Activated CD4-positive, alpha-beta T cell treated with anti-CD3 and anti-CD28 coated beads for 36 hours (primary cell): Measurements from ENCODE around the gene ZNF654. TPM values are rescaled to one million over a fixed set of nuclear protein-coding genes. Genes with fewer than 3 reads are reported as not detected.

Source experiments
- ATAC-seq: fragments of 200-7000 bp; cut with Tn5 transposase; one replicate; pipeline ENCODE4 v1.10.0; 2021; ENCODE audit warnings: mild to moderate bottlenecking, moderate library complexity
- CTCF ChIA-PET: fragments of 350-600 bp; sonication (Branson Sonifier 250); formaldehyde crosslinking; loops from one replicate; lab custom pipeline; 2021; ENCODE audit warnings: antibody characterized with exemption; lab: Charles Lee
- POLR2A ChIA-PET: fragments of 350-600 bp; sonication (Branson Sonifier 250); formaldehyde crosslinking; loops from one replicate; lab custom pipeline; 2021; ENCODE audit warnings: antibody characterized with exemption, inconsistent platforms; lab: Charles Lee
- DNase-seq: peaks from one replicate; pipeline ENCODE4 v3.0.0-alpha.2; 2020
- H3K27ac Mint-ChIP-seq: one replicate; pipeline ENCODE4 v1.8.0; 2021; ENCODE audit warnings: mixed read lengths
- H3K27me3 Mint-ChIP-seq: one replicate; pipeline ENCODE4 v1.8.0; 2021; ENCODE audit warnings: mixed read lengths
- H3K36me3 Mint-ChIP-seq: one replicate; pipeline ENCODE4 v1.8.0; 2021; ENCODE audit warnings: low read depth, mixed read lengths
- H3K4me1 Mint-ChIP-seq: one replicate; pipeline ENCODE4 v1.8.0; 2021; ENCODE audit warnings: mixed read lengths
- H3K4me3 Mint-ChIP-seq: one replicate; pipeline ENCODE4 v1.8.0; 2021; ENCODE audit warnings: mild to moderate bottlenecking, moderate library complexity, mixed read lengths
- H3K9me3 Mint-ChIP-seq: one replicate; pipeline ENCODE4 v1.8.0; 2021; ENCODE audit warnings: low read depth, mixed read lengths
- intact Hi-C, 2 experiments: fragments of 100-400 bp; cut with DNase I in 1 of 2; cut with micrococcal nuclease in 1 of 2; formaldehyde crosslinking; loops; one replicate each; pipeline versions ENCODE4 v1.14.2 to v1.15.1; 2022 to 2024; cut with DNase I, micrococcal nuclease
- total RNA-seq, 2 experiments: library from RNA; stranded (reverse); gene quantifications; one replicate each; pipeline ENCODE4 v1.2.3, GENCODE V29; 2021

The ZNF654 gene
- total RNA-seq, 2 experiments from 2014 or later: 21.3 to 28.9 TPM

DNA sequence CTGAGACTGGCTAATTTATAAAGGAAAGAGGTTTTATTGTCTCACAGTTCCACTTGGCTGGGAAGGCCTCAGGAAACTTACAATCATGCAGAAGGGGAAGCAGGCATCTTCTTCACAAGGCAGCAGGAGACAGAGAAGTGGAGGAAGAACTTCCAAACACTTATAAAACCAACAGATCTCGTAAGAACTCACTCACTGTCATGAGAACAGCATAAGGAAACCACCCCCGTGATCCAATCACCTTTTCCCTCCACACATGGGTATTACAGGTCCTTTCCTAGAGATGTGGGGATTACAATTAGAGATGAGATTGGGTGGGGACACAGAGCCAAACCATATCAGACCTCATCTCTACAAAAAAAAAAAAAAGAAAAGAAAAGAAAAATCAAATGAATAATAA is 26.0 kb upstream of the ZNF654 start:
- no peak overlapping the region for H3K4me3 Mint-ChIP-seq
- POLR2A ChIA-PET: no interaction called here
- intact Hi-C loops: loop anchor here in 1 of 2 experiments (5.0 kb wide), 1 partner anchor 79 kb away; no protein-coding TSS in a partner anchor

DNA sequence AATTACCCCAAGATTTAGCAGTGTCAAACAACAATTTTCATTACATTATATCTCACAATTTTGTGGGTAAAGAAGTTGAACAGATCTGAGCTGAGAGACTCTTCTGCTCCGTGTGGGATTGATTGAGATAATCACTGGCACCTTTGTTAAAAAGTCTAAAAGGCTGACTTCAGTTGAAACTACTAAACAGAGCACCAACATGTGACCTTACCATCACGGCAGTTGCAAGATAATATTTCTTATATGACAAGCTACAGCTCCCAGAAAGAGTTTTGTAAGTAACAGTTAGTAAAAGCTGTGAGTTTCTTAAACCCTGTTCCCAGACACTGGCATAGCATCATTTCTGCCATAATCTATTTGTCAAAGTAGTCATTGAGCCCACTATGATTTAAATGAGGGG is 25.2 kb upstream of the ZNF654 start:
- Mint-ChIP-seq H3K36me3 (no peaks in the 10 kb centered on the region), H3K4me3 (no peak overlapping the region), H3K27me3 (no peaks in the 10 kb centered on the region), H3K9me3 (no peaks in the 10 kb centered on the region), H3K4me1 (peaks cover 32% of the 10 kb centered on the region), H3K27ac (no peak overlapping the region)
- POLR2A ChIA-PET: no interaction called here
- intact Hi-C loops: loop anchor here in 1 of 2 experiments (5.0 kb wide), 1 partner anchor 78 kb away; no protein-coding TSS in a partner anchor
- CTCF ChIA-PET: interaction anchor here (0.8 to 1.3 kb wide), 2 partner anchors 13 to 23 kb away, joined by 3 read pairs; no protein-coding TSS in a partner anchor
- ATAC-seq (no peak), DNase-seq (no peak)

More for the DNA sequence above, 26.0 kb upstream of the ZNF654 start:
- H3K36me3 Mint-ChIP-seq: no peaks in the 10 kb centered on the region
- H3K27ac Mint-ChIP-seq: no peak overlapping the region
- ATAC-seq: no peak
- DNase-seq: no peak
- no peaks in the 10 kb centered on the region for H3K9me3 Mint-ChIP-seq
- CTCF ChIA-PET: interaction anchor here (0.8 kb wide), 1 partner anchor 22 kb away, joined by 3 read pairs; no protein-coding TSS in a partner anchor
- peaks cover 32% of the 10 kb centered on the region for H3K4me1 Mint-ChIP-seq
- H3K27me3 Mint-ChIP-seq: no peaks in the 10 kb centered on the region

DNA sequence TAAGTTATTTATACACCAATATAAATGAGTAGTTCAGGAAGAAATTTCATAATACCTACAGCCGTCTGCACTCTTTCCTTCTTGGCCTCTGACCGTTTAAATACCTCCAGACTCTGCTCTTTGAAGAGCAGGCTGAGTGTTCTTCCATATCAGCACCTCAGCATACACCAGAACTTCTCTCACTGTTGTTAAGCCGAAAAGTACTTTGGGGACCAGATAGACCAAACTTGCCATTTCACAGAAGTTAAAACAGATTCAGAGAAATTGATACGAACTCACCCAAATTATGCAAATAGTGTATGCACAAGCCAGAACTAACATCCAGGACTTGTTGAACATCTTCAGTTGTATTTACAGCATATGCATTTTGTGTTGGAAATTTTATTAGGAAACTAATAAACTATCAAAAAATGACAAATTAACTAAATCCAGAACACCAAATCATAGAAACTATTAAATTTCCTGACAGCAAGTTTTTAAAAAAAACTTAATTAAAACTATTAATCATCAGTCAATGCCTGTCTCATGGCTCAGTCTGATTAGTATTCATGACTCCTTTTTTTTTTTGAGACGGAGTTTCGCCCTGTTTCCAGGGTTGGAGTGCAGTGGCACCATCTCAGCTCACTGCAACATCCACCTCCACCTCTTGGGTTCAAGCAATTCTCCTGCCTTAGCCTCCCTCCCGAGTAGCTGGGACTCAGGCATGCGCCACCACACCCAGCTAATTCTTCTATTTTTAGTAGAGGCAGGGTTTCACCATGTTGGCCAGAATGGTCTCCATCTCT is 24.4 kb upstream of the ZNF654 start:
- POLR2A ChIA-PET: no interaction called here
- intact Hi-C loops: loop anchor here in 1 of 2 experiments (5.0 kb wide), 1 partner anchor 78 kb away; no protein-coding TSS in a partner anchor

DNA sequence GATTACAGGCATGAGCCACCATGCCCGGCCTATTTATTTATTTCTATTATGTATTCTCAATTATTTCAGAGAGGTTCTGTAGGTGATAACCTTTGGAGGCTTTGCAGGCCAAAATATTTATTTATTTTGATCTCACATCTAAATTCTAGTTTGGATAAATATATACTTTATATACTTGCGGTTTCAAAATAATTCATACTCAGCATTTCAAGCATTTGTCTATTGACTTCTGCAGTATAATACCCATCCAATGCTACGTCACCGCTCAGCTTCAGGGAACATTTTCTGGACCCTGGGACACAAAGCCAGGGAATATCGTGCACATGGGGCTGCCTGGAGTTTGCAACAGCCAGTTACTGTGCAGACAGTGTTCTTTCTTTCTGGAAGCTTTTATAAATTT is 22.8 kb upstream of the ZNF654 start:
- no peak for ATAC-seq
- no peak overlapping the region for H3K4me3 Mint-ChIP-seq
- intact Hi-C loops: no loop called here
- no peak overlapping the region for H3K27ac Mint-ChIP-seq
- no peaks in the 10 kb centered on the region for H3K9me3 Mint-ChIP-seq
- peaks cover 23% of the 10 kb centered on the region for H3K4me1 Mint-ChIP-seq
- ChIA-PET CTCF (interaction anchor here (0.6 kb wide), 2 partner anchors 53 to 67 kb away, joined by 4 to 6 read pairs; no protein-coding TSS in a partner anchor), POLR2A (no interaction called here)
- no peak for DNase-seq
- H3K36me3 Mint-ChIP-seq: no peaks in the 10 kb centered on the region
- no peaks in the 10 kb centered on the region for H3K27me3 Mint-ChIP-seq

More for the DNA sequence above, 24.4 kb upstream of the ZNF654 start:
- H3K9me3 Mint-ChIP-seq: no peaks in the 10 kb centered on the region
- CTCF ChIA-PET: interaction anchor here (0.7 to 1.3 kb wide), 3 partner anchors 14 to 20 kb away, joined by 3 to 4 read pairs (median 4); no protein-coding TSS in a partner anchor
- H3K27me3 Mint-ChIP-seq: no peaks in the 10 kb centered on the region
- no peak overlapping the region for H3K27ac Mint-ChIP-seq
- peaks cover 29% of the 10 kb centered on the region for H3K4me1 Mint-ChIP-seq
- ATAC-seq (no peak), DNase-seq (no peak)
- no peak overlapping the region for H3K4me3 Mint-ChIP-seq
- no peaks in the 10 kb centered on the region for H3K36me3 Mint-ChIP-seq

DNA sequence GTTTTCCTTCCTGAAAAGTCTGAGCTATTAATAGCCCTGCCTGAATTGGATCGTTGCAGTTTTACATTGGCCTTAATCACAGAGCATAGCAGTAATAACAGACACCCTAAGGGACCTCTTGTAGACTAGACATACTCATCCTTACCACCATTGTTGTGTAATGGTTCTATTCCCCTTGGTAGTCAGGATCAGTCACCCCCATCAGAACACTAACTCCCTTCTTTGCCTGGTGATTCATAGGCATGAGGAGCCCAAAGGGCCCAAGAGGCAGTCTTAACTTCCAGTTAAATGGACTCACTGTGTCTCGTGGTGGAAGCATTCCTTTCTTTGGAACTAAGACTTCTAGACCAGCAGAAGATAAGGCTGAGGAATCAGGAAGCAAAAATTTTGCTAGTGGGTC is 20.5 kb upstream of the ZNF654 start:
- H3K27me3 Mint-ChIP-seq: no peaks in the 10 kb centered on the region
- no peaks in the 10 kb centered on the region for H3K36me3 Mint-ChIP-seq
- no peak overlapping the region for H3K27ac Mint-ChIP-seq
- DNase-seq: no peak
- ChIA-PET CTCF (interaction anchor here (0.6 to 1.6 kb wide), 3 partner anchors 10 to 35 kb away, joined by 3 to 5 read pairs (median 4); no protein-coding TSS in a partner anchor), POLR2A (no interaction called here)
- no peak overlapping the region for H3K4me3 Mint-ChIP-seq
- no peaks in the 10 kb centered on the region for H3K9me3 Mint-ChIP-seq
- intact Hi-C loops: no loop called here
- H3K4me1 Mint-ChIP-seq: peaks cover 5% of the 10 kb centered on the region
- ATAC-seq: no peak

DNA sequence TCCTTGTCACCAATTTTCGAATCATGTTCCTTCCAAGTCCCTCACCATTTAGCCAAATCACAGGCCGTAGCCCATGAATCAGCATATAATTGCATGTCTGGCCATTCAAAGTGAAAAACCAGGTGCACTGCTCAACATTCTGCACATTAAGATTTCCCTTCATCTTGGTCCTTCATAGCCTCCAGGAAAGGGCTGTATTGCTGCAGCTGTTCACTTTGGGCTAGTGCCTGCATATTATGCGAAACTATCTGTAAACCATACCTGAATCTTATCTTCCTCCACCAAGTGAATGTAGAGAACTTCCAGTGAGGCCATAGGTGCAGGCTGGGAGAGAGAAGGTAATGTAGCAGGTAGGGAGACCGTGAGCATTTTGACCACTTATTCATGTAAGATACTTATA is 18.5 kb upstream of the ZNF654 start:
- ChIA-PET CTCF (no interaction called here), POLR2A (no interaction called here)
- DNase-seq (no peak), ATAC-seq (no peak)
- Mint-ChIP-seq H3K4me1 (peaks cover 4% of the 10 kb centered on the region), H3K27ac (no peak overlapping the region), H3K9me3 (no peaks in the 10 kb centered on the region), H3K27me3 (no peaks in the 10 kb centered on the region), H3K4me3 (no peak overlapping the region), H3K36me3 (no peaks in the 10 kb centered on the region)
- intact Hi-C loops: no loop called here

DNA sequence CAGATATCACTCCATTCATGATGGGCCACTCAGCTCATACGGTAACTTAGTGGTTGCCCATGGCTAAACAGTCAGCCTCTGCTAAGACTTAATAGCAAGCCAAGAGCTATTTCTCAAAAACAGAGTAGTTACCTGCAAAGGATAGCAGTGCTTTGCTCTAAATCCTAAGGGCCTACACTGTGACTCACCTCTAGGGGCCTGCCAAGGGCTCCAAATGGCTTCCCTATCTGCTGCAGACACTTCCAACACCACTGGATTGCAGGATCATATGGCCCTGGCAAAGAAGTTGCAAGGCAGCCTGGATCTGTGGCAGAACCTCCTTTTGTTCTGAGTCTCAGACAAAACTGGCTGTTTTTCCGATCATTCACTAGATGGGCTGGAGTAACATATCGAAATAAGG is 18.1 kb upstream of the ZNF654 start:
- no peak overlapping the region for H3K27ac Mint-ChIP-seq
- ATAC-seq: no peak
- H3K9me3 Mint-ChIP-seq: no peaks in the 10 kb centered on the region
- no peak overlapping the region for H3K4me3 Mint-ChIP-seq
- peaks cover 4% of the 10 kb centered on the region for H3K4me1 Mint-ChIP-seq
- DNase-seq: no peak
- ChIA-PET CTCF (no interaction called here), POLR2A (no interaction called here)
- no peaks in the 10 kb centered on the region for H3K36me3 Mint-ChIP-seq
- intact Hi-C loops: no loop called here
- no peaks in the 10 kb centered on the region for H3K27me3 Mint-ChIP-seq

DNA sequence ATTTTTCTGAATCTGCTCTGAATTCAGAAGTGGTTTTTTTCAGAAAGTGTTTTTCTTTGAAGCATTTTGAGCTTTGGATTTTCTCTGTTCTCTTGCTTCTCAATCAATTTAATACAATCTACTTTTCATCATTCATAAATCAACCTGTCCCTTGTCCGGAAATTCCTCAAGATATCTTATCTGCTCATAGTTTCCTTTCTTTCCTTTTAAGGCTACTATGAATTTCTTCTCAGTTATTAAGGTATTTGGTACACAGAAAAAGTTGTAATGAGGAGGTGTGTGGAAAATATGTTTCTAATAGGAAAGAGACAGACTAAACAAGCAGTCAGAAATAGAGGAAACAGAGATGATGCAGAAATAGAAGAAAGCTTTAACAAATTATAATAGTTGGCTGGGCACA is 14.6 kb upstream of the ZNF654 start:
- ChIA-PET POLR2A (no interaction called here), CTCF (no interaction called here)
- Mint-ChIP-seq H3K9me3 (no peaks in the 10 kb centered on the region), H3K27me3 (no peaks in the 10 kb centered on the region), H3K36me3 (no peaks in the 10 kb centered on the region), H3K4me1 (peaks cover 9% of the 10 kb centered on the region), H3K27ac (no peak overlapping the region), H3K4me3 (no peak overlapping the region)
- DNase-seq (no peak), ATAC-seq (no peak)
- intact Hi-C loops: no loop called here

DNA sequence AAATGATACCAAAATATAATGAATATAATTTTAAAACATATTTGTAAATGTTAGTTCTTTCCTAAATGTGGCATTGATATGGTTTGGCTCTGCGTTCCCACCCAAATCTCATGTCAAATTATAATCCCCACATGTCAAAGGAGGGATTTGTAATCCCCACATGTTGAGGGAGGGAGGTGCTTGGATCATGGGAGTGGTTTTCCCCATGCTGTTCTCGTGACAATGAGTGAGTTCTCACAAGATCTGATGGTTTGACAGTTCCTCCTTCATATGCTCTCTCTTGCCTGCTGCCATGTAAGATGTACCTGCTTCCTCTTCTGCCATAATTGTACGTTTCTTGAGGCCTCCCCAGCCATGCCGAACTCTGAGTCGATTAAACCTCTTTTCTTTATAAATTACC is 12.3 kb upstream of the ZNF654 start:
- DNase-seq (no peak), ATAC-seq (no peak)
- Mint-ChIP-seq H3K4me1 (peaks cover 12% of the 10 kb centered on the region), H3K36me3 (no peaks in the 10 kb centered on the region), H3K9me3 (no peaks in the 10 kb centered on the region), H3K27ac (no peak overlapping the region), H3K27me3 (no peaks in the 10 kb centered on the region), H3K4me3 (no peak overlapping the region)
- POLR2A ChIA-PET: no interaction called here
- CTCF ChIA-PET: interaction anchor here (1.4 kb wide), 1 partner anchor 66 kb away, joined by 5 read pairs; no protein-coding TSS in a partner anchor
- intact Hi-C loops: no loop called here

DNA sequence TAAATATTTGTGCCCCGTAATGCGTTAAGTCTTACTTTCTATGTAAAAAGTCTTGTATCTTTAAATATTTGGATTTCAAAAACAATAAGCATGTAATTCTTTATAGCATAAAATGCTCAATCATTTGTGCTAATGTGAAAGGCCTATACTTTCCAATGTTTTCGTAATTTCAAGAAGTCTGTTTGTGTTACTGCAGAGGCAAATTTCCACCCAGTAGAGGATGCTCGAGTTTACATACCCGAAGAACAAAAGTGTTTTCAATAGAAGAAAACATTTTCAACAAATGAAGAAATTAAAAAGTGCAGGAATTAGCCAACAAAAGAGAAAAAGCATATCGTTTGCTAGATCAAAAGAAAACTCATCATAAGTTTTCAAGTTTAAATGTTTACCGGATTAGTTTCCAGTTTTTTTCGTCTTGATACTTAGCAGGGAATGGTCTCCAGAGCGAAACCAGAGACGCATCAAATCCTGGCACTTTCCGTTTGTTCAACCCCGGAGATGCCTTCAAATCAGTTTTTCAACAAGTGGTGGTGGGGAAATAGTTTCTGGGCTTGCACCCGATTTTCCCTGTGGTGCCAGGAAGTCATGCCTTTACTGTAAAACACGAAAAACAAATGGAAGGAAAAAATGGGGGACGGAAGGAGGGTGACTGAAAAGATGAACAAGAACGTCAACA is 1.3 kb upstream of the ZNF654 start:
- ChIA-PET CTCF (interaction anchor here (1.3 kb wide), 1 partner anchor 26 kb away, joined by 3 read pairs; no protein-coding TSS in a partner anchor), POLR2A (interaction anchor here (0.6 to 2.0 kb wide), 2 partner anchors 91 to 92 kb away, joined by 3 to 15 read pairs; partner anchors contain the start of gene C3orf38)
- peaks cover 41% of the 10 kb centered on the region for H3K36me3 Mint-ChIP-seq
- H3K27me3 Mint-ChIP-seq: no peaks in the 10 kb centered on the region
- H3K4me3 Mint-ChIP-seq: peak overlapping the region; percentile 94
- no peaks in the 10 kb centered on the region for H3K9me3 Mint-ChIP-seq
- peaks cover 45% of the 10 kb centered on the region for H3K4me1 Mint-ChIP-seq
- H3K27ac Mint-ChIP-seq: peak overlapping the region; percentile 92
- ATAC-seq (no peak), DNase-seq (no peak)
- intact Hi-C loops: loop anchor here in 1 of 2 experiments (5.0 kb wide), 2 partner anchors 55 to 830 kb away; partner anchors contain the start of gene CHMP2B

DNA sequence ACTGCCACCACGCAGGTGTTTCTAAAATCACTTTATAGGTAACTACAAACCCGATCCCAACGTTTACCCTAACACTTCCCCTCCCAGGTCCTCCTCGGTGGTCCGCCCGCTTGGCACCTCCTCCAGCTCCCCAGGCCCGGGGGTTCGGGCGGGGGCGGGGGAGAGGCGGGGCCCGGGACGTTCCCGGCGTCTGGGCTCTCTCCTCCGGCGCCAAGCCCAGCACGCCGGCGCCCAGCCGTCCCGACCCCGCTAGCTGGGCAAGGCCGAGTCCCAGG is 812 bp upstream of the ZNF654 start:
- intact Hi-C loops: loop anchor here in 1 of 2 experiments (5.0 kb wide), 2 partner anchors 54 to 831 kb away; partner anchors contain the start of gene CHMP2B
- CTCF ChIA-PET: interaction anchor here (1.3 kb wide), 1 partner anchor 26 kb away, joined by 3 read pairs; no protein-coding TSS in a partner anchor
- Mint-ChIP-seq H3K27ac (peak overlapping the region; percentile 97), H3K4me1 (peaks cover 49% of the 10 kb centered on the region), H3K9me3 (no peaks in the 10 kb centered on the region), H3K36me3 (peaks cover 41% of the 10 kb centered on the region), H3K27me3 (no peaks in the 10 kb centered on the region), H3K4me3 (peak overlapping the region; percentile 94)
- no peak for DNase-seq
- ATAC-seq: no peak
- POLR2A ChIA-PET: interaction anchor here (0.7 to 2.0 kb wide), 2 partner anchors 91 to 517 kb away, joined by 3 to 15 read pairs; partner anchors contain the start of gene C3orf38
